ENCODE data around the gene CTNNA2.

- TF ChIP-seq EP300 (IDR thresholded peaks at IDR 0.05; ENCODE audit: borderline replicate concordance) (no peak), RAD21 (IDR thresholded peaks at IDR 0.05; ENCODE audit: low read depth) (no peak)
Observed at GRCh38 chr2:80299661-80300060, 786.8 kb downstream of the CTNNA2 start.
